DMS153 treated with DMSO at 0.1 percent for 48 hours (cell line): ENCODE results near the gene TSHZ2.
A peak's percentile ranks its signal among the peaks of the same experiment; 100 is the strongest.

Experiments
- DNase-seq: peaks from one replicate; lab custom pipeline; 2025; ENCODE audit not compliant: unreplicated experiment; lab: John Stamatoyannopoulos, UW

TSHZ2 gene

GRCh38 chr20:53224851-53225250 is 252.7 kb downstream of the TSHZ2 start:
- DNase-seq = no peak

GRCh38 chr20:53226826-53227225 is 254.7 kb downstream of the TSHZ2 start:
- no peak for DNase-seq

DNA sequence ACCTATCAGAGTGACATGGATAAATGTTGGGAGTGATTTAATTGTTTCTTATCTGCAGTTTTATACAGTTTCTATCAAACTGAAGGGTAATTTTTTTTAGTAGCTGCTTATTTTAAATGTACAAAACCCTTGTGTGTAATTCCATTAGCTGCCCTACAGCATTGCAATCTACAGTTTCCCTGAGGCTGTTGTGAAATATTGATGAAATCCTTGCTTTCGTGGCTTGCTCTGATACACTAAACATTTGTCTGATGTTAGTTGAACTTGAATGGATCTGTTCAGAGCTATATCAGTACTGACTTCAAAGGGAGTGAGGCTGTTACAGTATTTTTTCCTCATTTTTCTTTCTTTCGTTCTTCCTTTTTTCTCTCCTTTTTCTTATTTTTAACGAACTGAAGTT is 255.4 kb downstream of the TSHZ2 start:
- DNase-seq = no peak

- DNase-seq = no peak
These were observed 258.9 kb downstream of the TSHZ2 start for GRCh38 chr20:53231061-53231460.

GRCh38 chr20:53237461-53237860 is 265.3 kb downstream of the TSHZ2 start:
- DNase-seq = no peak

DNA sequence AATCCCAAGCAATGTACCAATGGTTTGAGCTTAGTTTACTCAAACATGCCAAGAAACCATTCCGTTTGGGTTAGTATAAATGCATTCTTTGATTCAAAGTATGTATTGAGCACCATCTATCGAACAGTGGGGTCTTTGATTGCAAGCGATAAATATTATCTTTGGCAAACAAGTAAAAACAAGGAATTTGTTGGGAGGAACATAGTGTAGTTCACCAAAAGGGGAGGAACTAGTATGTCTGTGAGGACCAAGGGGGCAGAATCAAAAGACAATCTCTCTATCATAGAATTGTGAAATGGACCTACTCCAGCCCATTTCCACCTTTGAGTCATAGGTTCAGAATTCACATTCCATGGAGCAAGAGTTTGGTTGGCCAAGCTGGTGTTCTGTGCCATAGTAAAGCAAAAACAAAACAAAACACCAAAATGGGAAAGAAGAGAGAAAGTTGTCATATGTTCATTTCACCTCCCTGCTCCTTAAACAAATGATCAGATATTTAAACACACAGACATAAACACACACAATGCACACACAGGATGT is 266.0 kb downstream of the TSHZ2 start:
- no peak for DNase-seq

DNA sequence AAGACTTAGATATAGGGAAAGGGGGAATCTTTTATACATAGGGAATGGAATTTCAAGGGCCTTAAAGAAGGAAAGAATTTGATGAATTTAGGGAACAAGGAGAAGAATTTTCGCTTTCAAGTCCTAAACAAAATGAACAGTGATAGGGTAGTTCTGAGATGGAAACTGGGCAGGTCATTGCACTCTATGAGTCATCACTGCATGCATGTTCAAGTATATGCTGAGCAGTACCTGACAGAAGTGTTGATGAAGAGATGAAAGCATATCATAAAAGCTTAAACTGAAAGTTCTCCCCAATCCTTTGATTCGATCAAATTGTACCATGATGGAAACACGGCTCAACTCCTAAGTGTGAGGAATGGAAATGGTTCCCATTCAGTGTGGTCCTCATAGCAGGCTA is 271.0 kb downstream of the TSHZ2 start:
- DNase-seq = no peak

DNA sequence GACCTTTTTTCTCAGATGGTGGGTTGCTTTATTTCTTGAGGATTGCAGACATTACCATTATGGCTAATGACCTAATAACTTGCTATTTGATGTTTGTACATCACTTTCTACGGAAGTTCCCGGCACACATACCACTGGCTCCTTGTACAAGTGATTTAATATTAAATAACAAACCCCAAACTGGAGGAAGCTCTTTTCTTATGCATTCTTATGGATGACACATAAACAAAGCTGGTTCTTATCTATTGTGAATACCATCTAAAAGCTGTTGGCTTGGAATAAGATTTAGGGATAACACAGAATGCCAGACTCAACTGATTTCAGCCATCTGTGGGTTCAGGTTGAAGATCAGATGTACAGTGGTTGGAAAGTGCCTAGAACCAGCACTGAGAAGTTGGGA is 272.6 kb downstream of the TSHZ2 start:
- no peak for DNase-seq

DNA sequence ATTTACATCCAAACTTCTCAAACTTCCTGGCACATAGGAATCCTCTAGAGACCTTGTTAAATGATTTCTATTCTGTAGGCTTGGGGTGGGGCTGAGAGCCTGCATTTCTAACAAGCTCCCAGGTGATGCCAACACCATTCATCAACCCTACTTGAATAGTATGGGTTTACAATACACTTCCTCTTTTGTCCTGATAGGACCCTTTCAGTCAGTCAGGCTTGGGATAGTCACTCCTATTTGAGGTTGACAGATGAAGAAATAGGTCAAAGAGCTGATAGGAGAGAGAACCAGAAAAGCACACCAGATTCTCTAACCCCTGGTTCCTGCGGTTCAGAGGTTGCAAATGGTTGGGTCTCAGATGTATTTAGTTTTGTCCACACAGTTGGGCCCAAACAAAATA is 273.4 kb downstream of the TSHZ2 start:
- DNase-seq = no peak

- no peak for DNase-seq
These were observed 275.4 kb downstream of the TSHZ2 start for GRCh38 chr20:53247468-53248103.

GRCh38 chr20:53250456-53250855 is 278.3 kb downstream of the TSHZ2 start:
- no peak for DNase-seq

GRCh38 chr20:53252002-53252401 is 279.8 kb downstream of the TSHZ2 start:
- no peak for DNase-seq

DNA sequence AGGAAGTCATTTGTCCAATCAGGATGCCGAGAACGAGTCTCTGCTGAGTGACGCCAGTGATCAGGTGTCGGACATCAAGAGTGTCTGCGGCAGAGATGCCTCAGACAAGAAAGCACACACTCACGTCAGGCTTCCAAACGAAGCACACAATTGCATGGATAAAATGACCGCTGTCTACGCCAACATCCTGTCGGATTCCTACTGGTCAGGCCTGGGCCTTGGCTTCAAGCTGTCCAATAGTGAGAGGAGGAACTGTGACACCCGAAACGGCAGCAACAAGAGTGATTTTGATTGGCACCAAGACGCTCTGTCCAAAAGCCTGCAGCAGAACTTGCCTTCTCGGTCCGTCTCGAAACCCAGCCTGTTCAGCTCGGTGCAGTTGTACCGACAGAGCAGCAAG is 281.5 kb downstream of the TSHZ2 start:
- DNase-seq = no peak

DNA sequence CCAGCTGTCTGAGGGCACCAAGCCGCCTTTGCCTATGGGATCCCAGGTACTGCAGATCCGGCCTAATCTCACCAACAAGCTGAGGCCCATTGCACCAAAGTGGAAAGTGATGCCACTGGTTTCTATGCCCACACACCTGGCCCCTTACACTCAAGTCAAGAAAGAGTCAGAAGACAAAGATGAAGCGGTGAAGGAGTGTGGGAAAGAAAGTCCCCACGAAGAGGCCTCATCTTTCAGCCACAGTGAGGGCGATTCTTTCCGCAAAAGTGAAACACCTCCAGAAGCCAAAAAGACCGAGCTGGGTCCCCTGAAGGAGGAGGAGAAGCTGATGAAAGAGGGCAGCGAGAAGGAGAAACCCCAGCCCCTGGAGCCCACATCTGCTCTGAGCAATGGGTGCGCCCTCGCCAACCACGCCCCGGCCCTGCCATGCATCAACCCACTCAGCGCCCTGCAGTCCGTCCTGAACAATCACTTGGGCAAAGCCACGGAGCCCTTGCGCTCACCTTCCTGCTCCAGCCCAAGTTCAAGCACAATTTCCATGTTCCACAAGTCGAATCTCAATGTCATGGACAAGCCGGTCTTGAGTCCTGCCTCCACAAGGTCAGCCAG is 283.0 kb downstream of the TSHZ2 start:
- DNase-seq = no peak

DNA sequence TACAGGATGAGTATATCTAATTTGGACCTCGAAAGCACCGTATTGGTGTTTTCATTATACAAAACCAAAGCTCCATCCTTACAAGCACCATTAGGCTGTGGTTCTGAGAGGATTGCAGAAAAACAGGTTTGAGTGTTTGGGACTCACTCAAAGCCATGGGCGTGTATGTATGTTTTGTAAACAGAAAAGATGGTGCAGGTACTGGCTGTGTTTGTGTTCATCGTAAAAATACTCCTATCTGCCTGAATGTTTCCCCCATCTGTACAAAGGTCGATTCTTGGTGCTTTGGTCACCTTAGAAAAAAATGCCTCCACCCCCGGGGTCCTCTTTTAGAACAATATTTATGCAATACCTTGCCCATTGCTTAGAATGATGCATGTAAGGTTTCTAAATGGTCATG is 286.6 kb downstream of the TSHZ2 start:
- peak; percentile 3 for DNase-seq

DNA sequence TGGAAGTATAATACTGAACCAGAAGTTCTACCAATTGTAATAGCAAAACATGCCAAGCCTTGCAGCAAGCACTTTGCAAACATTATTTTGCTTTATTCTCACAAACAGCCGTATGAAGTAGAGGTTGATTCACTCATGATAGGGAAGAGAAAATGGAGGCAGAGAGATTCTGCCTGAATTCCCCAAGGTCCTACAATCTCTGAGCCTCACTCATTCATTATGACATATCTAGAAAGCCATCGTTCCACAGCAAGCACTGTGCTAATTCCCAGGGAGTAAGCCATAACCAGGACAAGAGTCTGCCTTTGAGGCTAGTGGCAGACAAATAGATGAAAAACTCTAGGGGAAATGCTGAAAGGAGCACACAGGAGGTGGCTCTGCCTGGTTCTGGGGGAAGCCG is 288.0 kb downstream of the TSHZ2 start:
- no peak for DNase-seq

GRCh38 chr20:53260591-53260990 is 288.4 kb downstream of the TSHZ2 start:
- DNase-seq = no peak

GRCh38 chr20:53262365-53262764 is 290.2 kb downstream of the TSHZ2 start:
- no peak for DNase-seq

DNA sequence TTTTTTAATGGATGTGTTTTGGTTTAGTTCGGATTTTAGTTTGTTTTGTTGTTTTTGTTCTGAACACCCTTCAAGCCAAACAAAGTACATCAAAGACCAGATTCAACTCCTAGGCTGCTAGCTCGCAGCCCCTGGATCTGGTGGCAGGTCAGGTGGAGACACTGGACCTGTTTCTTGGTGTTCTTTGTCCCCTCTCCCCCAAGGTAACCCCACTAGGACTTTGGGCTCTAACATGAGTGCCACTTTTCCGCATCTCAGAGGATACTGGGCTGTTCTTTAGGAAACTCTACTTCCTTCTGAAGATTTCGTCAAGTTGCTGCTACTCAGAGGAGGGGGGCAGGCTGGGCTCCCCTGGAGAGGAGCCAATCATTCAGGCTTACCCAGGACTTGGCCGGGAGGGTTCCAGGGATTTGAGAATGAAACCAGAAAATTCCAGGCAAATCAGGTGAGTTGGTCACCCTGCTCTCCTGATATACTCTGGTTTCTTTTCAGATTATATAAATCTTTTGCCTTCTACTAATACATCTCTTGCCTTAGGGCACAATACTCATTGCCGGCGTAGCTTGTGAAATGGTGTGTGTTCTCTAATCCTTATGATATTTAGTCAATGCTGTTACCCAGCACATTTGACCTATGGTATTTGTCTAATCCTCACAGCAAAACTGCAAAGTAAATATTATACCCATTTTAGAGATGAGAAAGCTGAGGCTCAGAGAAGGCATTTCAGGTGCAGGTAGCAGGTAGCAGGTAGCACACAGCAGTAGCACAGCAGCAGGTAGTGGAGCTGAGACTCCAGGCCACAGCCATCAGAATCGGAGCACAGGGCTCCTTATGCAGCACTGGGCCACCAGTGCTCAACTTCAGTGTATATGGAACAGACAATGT is 291.6 kb downstream of the TSHZ2 start:
- no peak for DNase-seq

- no peak for DNase-seq
These were observed 292.4 kb downstream of the TSHZ2 start for GRCh38 chr20:53264604-53265003.

- DNase-seq = no peak
These were observed 293.2 kb downstream of the TSHZ2 start for GRCh38 chr20:53265304-53265875.

- DNase-seq = no peak
These were observed 297.2 kb downstream of the TSHZ2 start for GRCh38 chr20:53269380-53269779.
